Measurements from ENCODE around the gene BICD2. TPM values are rescaled to one million over a fixed set of nuclear protein-coding genes. Genes with fewer than 3 reads are reported as not detected.

BICD2 gene
- total and polyA plus RNA-seq, 10 of the 15 experiments (the other 5 are each of a cell fraction or from before 2014, with no cell fraction given), result 5.3 to 25.5 (median 14.4) TPM

DNA sequence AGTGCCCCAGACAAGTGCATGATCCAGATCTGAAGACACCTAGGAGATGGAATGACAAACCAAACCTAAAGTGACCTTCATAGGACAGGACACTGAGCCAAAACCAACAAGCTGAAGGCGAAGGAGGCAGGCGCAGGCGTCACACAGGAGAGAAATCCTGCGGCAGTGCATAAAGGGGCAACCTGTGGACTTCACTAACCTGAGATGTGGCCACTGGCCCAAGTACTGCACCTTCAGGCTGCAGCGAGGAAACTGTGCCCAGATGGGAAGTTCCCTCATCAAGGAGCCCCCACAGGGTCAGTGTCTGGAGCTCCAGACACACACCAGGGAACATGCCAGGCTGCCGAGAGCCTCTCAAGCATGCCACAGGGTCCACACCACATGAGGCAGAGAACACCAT is 98.4 kb downstream of the BICD2 start:
- Histone ChIP-seq H3K9me3 (replicated peaks; ENCODE audit: control insufficient read depth, insufficient read depth, low read length) (no peaks in the 10 kb centered on the region; the same call in 2 of the 3 replicates), H2AFZ (ENCODE audit: control insufficient read depth, low read depth, low read length) (no peak overlapping the region), H3K4me3 (no peak overlapping the region), H3K36me3 (ENCODE audit: control insufficient read depth in 2 of 2, insufficient read depth in 2 of 2, low read length in 1 of 2) (peaks cover 2 to 27% of the 10 kb centered on the region in 2 experiments; a peak in 3 of 4 replicates), H3K27me3 (replicated peaks in 1 of 2; ENCODE audit: control insufficient read depth in 2 of 2, insufficient read depth in 2 of 2, low read length in 1 of 2) (no peaks in the 10 kb centered on the region), H4K20me1 (ENCODE audit: control insufficient read depth, insufficient read depth) (peaks cover 4% of the 10 kb centered on the region; the same call in 1 of the 2 replicates), H3K27ac (ENCODE audit: control insufficient read depth, insufficient read depth) (no peak overlapping the region), H3K4me1 (ENCODE audit: control insufficient read depth, insufficient read depth, low read length) (peaks cover 25% of the 10 kb centered on the region), H3K9ac (ENCODE audit: control insufficient read depth, insufficient read depth, low read length) (no peak overlapping the region), H3K79me2 (ENCODE audit: control insufficient read depth, insufficient read depth, low read length) (peaks cover 69% of the 10 kb centered on the region), H3K4me2 (ENCODE audit: control insufficient read depth, insufficient read depth) (peak overlapping the region; percentile 41)
- DNase-seq (ENCODE audit: low read depth, low spot score), result no peak
- FAIRE-seq, result no peak
- ATAC-seq, result no peak
- ChIA-PET POLR2A (interaction anchor here (1.5 kb wide), 1 partner anchor 210 kb away, joined by 4 read pairs; no protein-coding TSS in a partner anchor), SMC1A (ENCODE audit: uncharacterized antibody, unreplicated experiment) (interaction anchor here (1.0 kb wide), 1 partner anchor 98 kb away, joined by 3 read pairs; no protein-coding TSS in a partner anchor), CTCF (interaction anchor here (0.7 to 1.8 kb wide), 2 partner anchors 41 to 164 kb away, joined by 3 to 4 read pairs; no protein-coding TSS in a partner anchor), RAD21 (ENCODE audit: unreplicated experiment) (no interaction called here)
- intact Hi-C loops (cut with micrococcal nuclease; ENCODE audit: unreplicated experiment), result loop anchor here (5.0 kb wide), 1 partner anchor 41 kb away; no protein-coding TSS in a partner anchor
- 95% methylated on average over 6 of the region's 6 CpGs for WGBS (ENCODE audit: insufficient coverage, insufficient replicate concordance, low lambda C conversion rate, missing lambda C conversion rate)
- in situ Hi-C loops (cut with MboI), result no loop called here
- TF ChIP-seq ZNF384 (IDR thresholded peaks at IDR 0.05; ENCODE audit: borderline replicate concordance, low read depth, low read length) (no peak), DPF2 (IDR thresholded peaks at IDR 0.05) (no peak), JUND (IDR thresholded peaks at IDR 0.05; ENCODE audit: low read depth, low read length) (no peak), PML (IDR thresholded peaks at IDR 0.05; ENCODE audit: low read length) (no peak), ZNF217 (IDR thresholded peaks at IDR 0.05) (no peak), PAX8 (IDR thresholded peaks at IDR 0.05) (no peak)
- TF ChIP-seq, protein P1, sequence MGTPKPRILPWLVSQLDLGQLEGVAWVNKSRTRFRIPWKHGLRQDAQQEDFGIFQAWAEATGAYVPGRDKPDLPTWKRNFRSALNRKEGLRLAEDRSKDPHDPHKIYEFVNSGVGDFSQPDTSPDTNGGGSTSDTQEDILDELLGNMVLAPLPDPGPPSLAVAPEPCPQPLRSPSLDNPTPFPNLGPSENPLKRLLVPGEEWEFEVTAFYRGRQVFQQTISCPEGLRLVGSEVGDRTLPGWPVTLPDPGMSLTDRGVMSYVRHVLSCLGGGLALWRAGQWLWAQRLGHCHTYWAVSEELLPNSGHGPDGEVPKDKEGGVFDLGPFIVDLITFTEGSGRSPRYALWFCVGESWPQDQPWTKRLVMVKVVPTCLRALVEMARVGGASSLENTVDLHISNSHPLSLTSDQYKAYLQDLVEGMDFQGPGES (IDR thresholded peaks at IDR 0.05), result no peak
- TF ChIP-seq, protein P2, sequence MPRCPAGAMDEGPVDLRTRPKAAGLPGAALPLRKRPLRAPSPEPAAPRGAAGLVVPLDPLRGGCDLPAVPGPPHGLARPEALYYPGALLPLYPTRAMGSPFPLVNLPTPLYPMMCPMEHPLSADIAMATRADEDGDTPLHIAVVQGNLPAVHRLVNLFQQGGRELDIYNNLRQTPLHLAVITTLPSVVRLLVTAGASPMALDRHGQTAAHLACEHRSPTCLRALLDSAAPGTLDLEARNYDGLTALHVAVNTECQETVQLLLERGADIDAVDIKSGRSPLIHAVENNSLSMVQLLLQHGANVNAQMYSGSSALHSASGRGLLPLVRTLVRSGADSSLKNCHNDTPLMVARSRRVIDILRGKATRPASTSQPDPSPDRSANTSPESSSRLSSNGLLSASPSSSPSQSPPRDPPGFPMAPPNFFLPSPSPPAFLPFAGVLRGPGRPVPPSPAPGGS (IDR thresholded peaks at IDR 0.05; ENCODE audit: borderline replicate concordance, insufficient read depth, low read depth, low read length, poor library complexity, severe bottlenecking), result no peak
- TF ChIP-seq, protein P3, sequence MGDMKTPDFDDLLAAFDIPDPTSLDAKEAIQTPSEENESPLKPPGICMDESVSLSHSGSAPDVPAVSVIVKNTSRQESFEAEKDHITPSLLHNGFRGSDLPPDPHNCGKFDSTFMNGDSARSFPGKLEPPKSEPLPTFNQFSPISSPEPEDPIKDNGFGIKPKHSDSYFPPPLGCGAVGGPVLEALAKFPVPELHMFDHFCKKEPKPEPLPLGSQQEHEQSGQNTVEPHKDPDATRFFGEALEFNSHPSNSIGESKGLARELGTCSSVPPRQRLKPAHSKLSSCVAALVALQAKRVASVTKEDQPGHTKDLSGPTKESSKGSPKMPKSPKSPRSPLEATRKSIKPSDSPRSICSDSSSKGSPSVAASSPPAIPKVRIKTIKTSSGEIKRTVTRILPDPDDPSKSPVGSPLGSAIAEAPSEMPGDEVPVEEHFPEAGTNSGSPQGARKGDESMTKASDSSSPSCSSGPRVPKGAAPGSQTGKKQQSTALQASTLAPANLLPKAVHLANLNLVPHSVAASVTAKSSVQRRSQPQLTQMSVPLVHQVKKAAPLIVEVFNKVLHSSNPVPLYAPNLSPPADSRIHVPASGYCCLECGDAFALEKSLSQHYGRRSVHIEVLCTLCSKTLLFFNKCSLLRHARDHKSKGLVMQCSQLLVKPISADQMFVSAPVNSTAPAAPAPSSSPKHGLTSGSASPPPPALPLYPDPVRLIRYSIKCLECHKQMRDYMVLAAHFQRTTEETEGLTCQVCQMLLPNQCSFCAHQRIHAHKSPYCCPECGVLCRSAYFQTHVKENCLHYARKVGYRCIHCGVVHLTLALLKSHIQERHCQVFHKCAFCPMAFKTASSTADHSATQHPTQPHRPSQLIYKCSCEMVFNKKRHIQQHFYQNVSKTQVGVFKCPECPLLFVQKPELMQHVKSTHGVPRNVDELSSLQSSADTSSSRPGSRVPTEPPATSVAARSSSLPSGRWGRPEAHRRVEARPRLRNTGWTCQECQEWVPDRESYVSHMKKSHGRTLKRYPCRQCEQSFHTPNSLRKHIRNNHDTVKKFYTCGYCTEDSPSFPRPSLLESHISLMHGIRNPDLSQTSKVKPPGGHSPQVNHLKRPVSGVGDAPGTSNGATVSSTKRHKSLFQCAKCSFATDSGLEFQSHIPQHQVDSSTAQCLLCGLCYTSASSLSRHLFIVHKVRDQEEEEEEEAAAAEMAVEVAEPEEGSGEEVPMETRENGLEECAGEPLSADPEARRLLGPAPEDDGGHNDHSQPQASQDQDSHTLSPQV (IDR thresholded peaks at IDR 0.05), result no peak
- no TSS peak for BruUV-seq (replicated peaks)
